HG02759 (cell line): ENCODE measurements around the gene SYNGR3.
"Not testable (repeated sequence)": the region's sequence is repeated elsewhere in the genome, so short reads cannot be mapped to it uniquely, and the experiment has no call there.

Source experiments
- ATAC-seq: cut with Tn5 transposase; IDR thresholded peaks from one replicate; pipeline ENCODE4 v1.9.1; 2021; ENCODE audit warnings: mild to moderate bottlenecking, moderate library complexity; ENCODE audit not compliant: unreplicated experiment

SYNGR3 gene

GRCh38 chr16:2027024-2028010 lies 37.5 kb downstream of the SYNGR3 start:
- no peak for ATAC-seq

GRCh38 chr16:2028146-2028545 lies 38.4 kb downstream of the SYNGR3 start:
- no peak for ATAC-seq

- ATAC-seq = no peak
Observed at GRCh38 chr16:2028620-2029220, 39.0 kb downstream of the SYNGR3 start.

GRCh38 chr16:2029350-2029749 lies 39.6 kb downstream of the SYNGR3 start:
- ATAC-seq = no peak

- ATAC-seq = no peak
Observed at GRCh38 chr16:2030036-2030435, 40.3 kb downstream of the SYNGR3 start.

GRCh38 chr16:2031081-2031577 lies 41.4 kb downstream of the SYNGR3 start:
- no peak for ATAC-seq

- no peak for ATAC-seq
Observed at GRCh38 chr16:2032285-2033056, 42.7 kb downstream of the SYNGR3 start.

GRCh38 chr16:2033057-2033908 lies 43.5 kb downstream of the SYNGR3 start:
- no peak for ATAC-seq

GRCh38 chr16:2033909-2034695 lies 44.3 kb downstream of the SYNGR3 start:
- not testable (repeated sequence) for ATAC-seq

- ATAC-seq = no peak
Observed at GRCh38 chr16:2034696-2035430, 45.1 kb downstream of the SYNGR3 start.

- ATAC-seq = no peak
Observed at GRCh38 chr16:2035431-2036199, 45.8 kb downstream of the SYNGR3 start.

- ATAC-seq = no peak
Observed at GRCh38 chr16:2036200-2036966, 46.6 kb downstream of the SYNGR3 start.

- no peak for ATAC-seq
Observed at GRCh38 chr16:2037115-2037514, 47.3 kb downstream of the SYNGR3 start.

GRCh38 chr16:2037647-2038381 lies 48.0 kb downstream of the SYNGR3 start:
- no peak for ATAC-seq

- ATAC-seq = no peak
Observed at GRCh38 chr16:2038382-2039231, 48.8 kb downstream of the SYNGR3 start.
